Measurements from ENCODE around the gene PHF1.

PHF1 gene

DNA sequence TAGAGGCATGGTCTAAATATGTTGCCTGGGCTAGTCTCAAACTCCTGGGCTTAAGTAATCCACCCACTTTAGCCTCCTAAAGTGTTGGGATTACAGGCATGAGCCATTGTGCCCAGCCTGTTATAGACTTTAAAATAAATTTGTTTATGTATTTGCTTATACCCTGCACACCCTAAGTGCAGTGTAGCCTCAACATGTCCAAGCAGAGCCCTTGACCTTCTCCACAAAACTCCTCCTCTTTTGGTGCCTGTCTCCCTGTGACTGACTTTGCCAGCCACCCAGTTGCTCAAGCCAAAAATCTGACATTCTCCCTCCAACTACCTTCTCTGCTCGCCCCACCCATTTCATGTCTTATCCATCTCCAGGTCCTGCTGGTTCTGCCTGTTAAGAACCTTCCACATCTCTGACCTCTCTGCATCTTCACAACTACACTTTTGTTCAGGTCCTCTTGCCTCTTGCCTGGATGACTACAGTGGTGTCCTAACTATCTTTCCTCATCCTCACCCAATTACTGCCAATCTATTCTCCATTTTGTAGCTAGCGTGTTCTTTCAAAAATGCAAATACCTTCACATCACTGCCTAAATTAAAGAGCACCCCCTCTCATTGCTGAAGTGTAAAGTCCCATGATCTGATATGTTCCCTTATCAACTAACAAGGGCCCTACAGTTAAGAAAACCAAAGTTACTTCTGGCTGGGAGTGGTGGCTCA lies 30.4 kb upstream of the PHF1 start:
- Histone ChIP-seq H4K20me1 (ENCODE audit: insufficient read depth, low read length) (no peaks in the 10 kb centered on the region), H3K27ac (ENCODE audit: low read length) (no peak overlapping the region), H3K27me3 (ENCODE audit: low read depth, low read length) (no peaks in the 10 kb centered on the region), H3K4me3 (ENCODE audit: low read length) (no peak overlapping the region), H3K36me3 (replicated peaks; ENCODE audit: low read depth, low read length) (no peaks in the 10 kb centered on the region), H3K4me2 (ENCODE audit: low read length) (no peak overlapping the region), H2AFZ (ENCODE audit: low read depth, low read length) (no peak overlapping the region), H3K79me2 (ENCODE audit: low read length) (no peaks in the 10 kb centered on the region), H3K9me3 (ENCODE audit: insufficient read depth, low read length) (no peaks in the 10 kb centered on the region), H3K4me1 (ENCODE audit: low read length) (no peaks in the 10 kb centered on the region), H3K9ac (ENCODE audit: low read length) (no peak overlapping the region)
- TF ChIP-seq, protein P1, sequence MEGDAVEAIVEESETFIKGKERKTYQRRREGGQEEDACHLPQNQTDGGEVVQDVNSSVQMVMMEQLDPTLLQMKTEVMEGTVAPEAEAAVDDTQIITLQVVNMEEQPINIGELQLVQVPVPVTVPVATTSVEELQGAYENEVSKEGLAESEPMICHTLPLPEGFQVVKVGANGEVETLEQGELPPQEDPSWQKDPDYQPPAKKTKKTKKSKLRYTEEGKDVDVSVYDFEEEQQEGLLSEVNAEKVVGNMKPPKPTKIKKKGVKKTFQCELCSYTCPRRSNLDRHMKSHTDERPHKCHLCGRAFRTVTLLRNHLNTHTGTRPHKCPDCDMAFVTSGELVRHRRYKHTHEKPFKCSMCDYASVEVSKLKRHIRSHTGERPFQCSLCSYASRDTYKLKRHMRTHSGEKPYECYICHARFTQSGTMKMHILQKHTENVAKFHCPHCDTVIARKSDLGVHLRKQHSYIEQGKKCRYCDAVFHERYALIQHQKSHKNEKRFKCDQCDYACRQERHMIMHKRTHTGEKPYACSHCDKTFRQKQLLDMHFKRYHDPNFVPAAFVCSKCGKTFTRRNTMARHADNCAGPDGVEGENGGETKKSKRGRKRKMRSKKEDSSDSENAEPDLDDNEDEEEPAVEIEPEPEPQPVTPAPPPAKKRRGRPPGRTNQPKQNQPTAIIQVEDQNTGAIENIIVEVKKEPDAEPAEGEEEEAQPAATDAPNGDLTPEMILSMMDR (IDR thresholded peaks at IDR 0.05; ENCODE audit: low read depth, low read length), result no peak
- TF ChIP-seq EZH2phosphoT487 (IDR thresholded peaks at IDR 0.05; ENCODE audit: low read depth), result no peak

DNA sequence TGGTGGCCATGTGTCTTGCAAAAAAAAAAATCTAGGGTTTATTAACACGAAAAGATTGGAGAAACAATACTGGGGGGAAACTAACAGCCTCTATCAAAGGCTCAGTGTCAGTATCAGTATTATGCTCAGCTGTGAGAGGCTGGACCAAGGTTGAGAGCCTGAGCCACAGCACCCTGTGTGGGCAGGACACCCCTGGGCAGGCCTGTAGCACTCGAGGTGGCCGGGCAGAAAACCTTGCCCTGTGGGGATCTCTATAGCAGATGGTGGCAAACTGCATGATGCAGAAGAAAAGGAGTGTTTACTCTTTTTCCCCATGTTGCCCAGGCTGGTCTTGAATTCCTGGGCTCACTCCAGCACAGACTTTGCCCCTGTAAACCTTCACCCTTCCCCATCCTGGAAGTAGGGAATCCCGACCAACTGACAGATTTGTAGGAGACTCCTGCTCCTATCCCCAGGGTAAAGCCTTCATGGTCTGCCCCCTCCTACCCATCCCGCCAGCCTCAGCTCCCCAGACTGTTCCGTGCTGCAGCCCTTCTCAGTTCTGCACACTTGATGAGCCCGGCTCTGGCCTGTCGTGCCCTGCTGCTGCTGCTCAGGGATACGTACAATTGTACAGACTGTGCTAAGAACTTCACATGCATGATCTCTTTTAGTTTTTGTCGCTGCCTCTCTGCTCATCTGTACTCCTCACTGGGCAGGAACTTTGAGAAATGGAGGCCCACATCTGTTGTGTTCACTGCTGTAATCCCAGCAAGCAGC lies 27.2 kb upstream of the PHF1 start:
- no peaks in the 10 kb centered on the region for H3K36me3 ChIP-seq (replicated peaks; ENCODE audit: low read depth, low read length)
- no peak for TF ChIP-seq EZH2phosphoT487 (IDR thresholded peaks at IDR 0.05; ENCODE audit: low read depth)
- TF ChIP-seq, protein P1 (IDR thresholded peaks at IDR 0.05; ENCODE audit: low read depth, low read length), result no peak
- H3K9me3 ChIP-seq (ENCODE audit: insufficient read depth, low read length), result no peaks in the 10 kb centered on the region
- H3K27ac ChIP-seq (ENCODE audit: low read length), result no peak overlapping the region
- no peaks in the 10 kb centered on the region for H3K4me1 ChIP-seq (ENCODE audit: low read length)
- H4K20me1 ChIP-seq (ENCODE audit: insufficient read depth, low read length), result no peaks in the 10 kb centered on the region
- H3K4me3 ChIP-seq (ENCODE audit: low read length), result no peak overlapping the region
- no peak overlapping the region for H3K4me2 ChIP-seq (ENCODE audit: low read length)
- no peak overlapping the region for H2AFZ ChIP-seq (ENCODE audit: low read depth, low read length)
- H3K79me2 ChIP-seq (ENCODE audit: low read length), result no peaks in the 10 kb centered on the region
- no peaks in the 10 kb centered on the region for H3K27me3 ChIP-seq (ENCODE audit: low read depth, low read length)
- H3K9ac ChIP-seq (ENCODE audit: low read length), result no peak overlapping the region

DNA sequence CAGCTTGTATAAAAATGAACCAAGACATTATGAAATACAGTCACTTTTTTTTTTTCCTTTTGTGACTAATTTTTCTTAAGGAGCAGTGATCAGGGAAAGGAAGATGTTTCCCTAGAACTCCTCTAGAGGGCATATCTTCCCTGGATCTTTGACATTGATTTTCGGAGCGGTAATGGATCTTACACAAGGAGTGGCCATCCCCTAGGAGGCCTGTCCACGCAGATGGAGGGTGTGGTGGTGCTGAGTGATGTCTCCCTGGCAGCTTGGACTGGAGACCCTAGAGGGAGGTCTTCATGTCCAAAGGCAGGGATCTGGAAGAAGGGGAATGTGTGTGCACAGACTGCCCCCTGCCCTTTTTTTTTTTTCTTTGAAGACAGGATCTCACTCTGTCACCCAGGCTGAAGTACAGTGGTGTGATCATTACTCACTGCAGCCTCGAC lies 26.2 kb upstream of the PHF1 start:
- TF ChIP-seq, protein P1 (IDR thresholded peaks at IDR 0.05; ENCODE audit: low read depth, low read length), result no peak
- no peak for TF ChIP-seq EZH2phosphoT487 (IDR thresholded peaks at IDR 0.05; ENCODE audit: low read depth)
- Histone ChIP-seq H3K9ac (ENCODE audit: low read length) (no peak overlapping the region), H3K4me2 (ENCODE audit: low read length) (no peak overlapping the region), H4K20me1 (ENCODE audit: insufficient read depth, low read length) (no peaks in the 10 kb centered on the region), H3K9me3 (ENCODE audit: insufficient read depth, low read length) (no peaks in the 10 kb centered on the region), H3K27me3 (ENCODE audit: low read depth, low read length) (no peaks in the 10 kb centered on the region), H3K4me1 (ENCODE audit: low read length) (no peaks in the 10 kb centered on the region), H3K36me3 (replicated peaks; ENCODE audit: low read depth, low read length) (no peaks in the 10 kb centered on the region), H3K79me2 (ENCODE audit: low read length) (no peaks in the 10 kb centered on the region), H3K4me3 (ENCODE audit: low read length) (no peak overlapping the region), H3K27ac (ENCODE audit: low read length) (no peak overlapping the region), H2AFZ (ENCODE audit: low read depth, low read length) (no peak overlapping the region)

DNA sequence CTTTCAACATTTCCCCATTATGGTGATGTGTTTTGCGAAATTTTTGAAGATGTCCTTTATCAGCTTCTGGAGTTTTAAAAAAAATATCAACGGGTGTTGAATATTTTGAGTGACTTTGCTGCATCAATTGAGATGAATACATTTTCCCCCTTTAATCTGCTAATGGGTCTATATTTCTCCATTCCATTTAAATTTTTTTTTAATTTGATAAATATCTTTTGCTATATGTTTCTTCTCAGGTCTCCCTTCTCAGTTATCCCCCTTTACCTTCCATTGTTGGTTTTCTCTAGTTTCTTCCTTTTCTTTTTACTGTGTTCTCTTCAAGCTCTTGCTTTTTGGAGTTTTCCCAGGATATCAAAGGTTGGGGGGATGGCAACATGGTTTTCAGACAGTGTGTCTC lies 20.6 kb upstream of the PHF1 start:
- peaks cover 26% of the 10 kb centered on the region for H3K4me1 ChIP-seq (ENCODE audit: low read length)
- TF ChIP-seq, protein P1 (IDR thresholded peaks at IDR 0.05; ENCODE audit: low read depth, low read length), result no peak
- no peak for TF ChIP-seq EZH2phosphoT487 (IDR thresholded peaks at IDR 0.05; ENCODE audit: low read depth)
- no peaks in the 10 kb centered on the region for H3K27me3 ChIP-seq (ENCODE audit: low read depth, low read length)
- H3K27ac ChIP-seq (ENCODE audit: low read length), result no peak overlapping the region
- no peak overlapping the region for H2AFZ ChIP-seq (ENCODE audit: low read depth, low read length)
- H3K4me2 ChIP-seq (ENCODE audit: low read length), result no peak overlapping the region
- no peak overlapping the region for H3K9ac ChIP-seq (ENCODE audit: low read length)
- no peaks in the 10 kb centered on the region for H3K9me3 ChIP-seq (ENCODE audit: insufficient read depth, low read length)
- H4K20me1 ChIP-seq (ENCODE audit: insufficient read depth, low read length), result peaks cover 10% of the 10 kb centered on the region
- no peak overlapping the region for H3K4me3 ChIP-seq (ENCODE audit: low read length)
- H3K36me3 ChIP-seq (replicated peaks; ENCODE audit: low read depth, low read length), result peaks cover 16% of the 10 kb centered on the region
- H3K79me2 ChIP-seq (ENCODE audit: low read length), result peaks cover 35% of the 10 kb centered on the region

Measured in OCI-LY3 (cell line).